ENCODE measurements around the gene UMAD1. TPM values are rescaled to one million over a fixed set of nuclear protein-coding genes. Genes with fewer than 3 reads are reported as not detected.
A peak's percentile ranks its signal among the peaks of the same experiment; 100 is the strongest.

Gene UMAD1
- total and polyA plus RNA-seq, 8 donors: 5.0 to 20.8 (median 17.2) TPM

DNA sequence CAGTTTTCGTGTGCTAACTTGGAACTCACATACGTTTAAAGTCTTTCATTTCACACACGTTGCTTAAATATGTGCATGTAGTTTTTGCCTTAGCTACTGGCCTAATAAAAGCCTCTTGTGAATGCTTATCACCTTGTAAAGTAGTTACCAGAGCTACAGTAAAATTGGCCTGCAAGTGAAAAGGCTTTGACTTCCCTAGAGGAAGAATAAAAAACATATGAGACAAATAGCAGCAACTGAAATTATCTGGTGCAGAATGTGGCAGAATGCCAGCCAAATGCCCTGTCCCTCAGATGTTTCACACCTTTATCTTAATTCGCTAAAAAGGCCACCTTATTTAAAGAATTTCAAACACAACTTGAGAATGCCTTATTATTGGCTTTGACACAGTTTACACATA, 105.9 kb downstream of the UMAD1 start:
- Histone ChIP-seq H3K36me3 (no peaks in the 10 kb centered on the region), H3K27ac (no peak overlapping the region), H3K4me1 (peaks cover 7% of the 10 kb centered on the region in 3 donors), H3K9me3 (no peaks in the 10 kb centered on the region), H3K4me3 (no peak overlapping the region), H3K27me3 (no peaks in the 10 kb centered on the region)
- intact Hi-C loops (cut with DNase I): no loop called here
- FAIRE-seq (no peak), ATAC-seq (no peak), DNase-seq (no peak)
- WGBS, 2 donors: 30 to 32% methylated on average over 4 of the region's 4 CpGs
- TF ChIP-seq, protein P1, sequence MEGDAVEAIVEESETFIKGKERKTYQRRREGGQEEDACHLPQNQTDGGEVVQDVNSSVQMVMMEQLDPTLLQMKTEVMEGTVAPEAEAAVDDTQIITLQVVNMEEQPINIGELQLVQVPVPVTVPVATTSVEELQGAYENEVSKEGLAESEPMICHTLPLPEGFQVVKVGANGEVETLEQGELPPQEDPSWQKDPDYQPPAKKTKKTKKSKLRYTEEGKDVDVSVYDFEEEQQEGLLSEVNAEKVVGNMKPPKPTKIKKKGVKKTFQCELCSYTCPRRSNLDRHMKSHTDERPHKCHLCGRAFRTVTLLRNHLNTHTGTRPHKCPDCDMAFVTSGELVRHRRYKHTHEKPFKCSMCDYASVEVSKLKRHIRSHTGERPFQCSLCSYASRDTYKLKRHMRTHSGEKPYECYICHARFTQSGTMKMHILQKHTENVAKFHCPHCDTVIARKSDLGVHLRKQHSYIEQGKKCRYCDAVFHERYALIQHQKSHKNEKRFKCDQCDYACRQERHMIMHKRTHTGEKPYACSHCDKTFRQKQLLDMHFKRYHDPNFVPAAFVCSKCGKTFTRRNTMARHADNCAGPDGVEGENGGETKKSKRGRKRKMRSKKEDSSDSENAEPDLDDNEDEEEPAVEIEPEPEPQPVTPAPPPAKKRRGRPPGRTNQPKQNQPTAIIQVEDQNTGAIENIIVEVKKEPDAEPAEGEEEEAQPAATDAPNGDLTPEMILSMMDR (IDR thresholded peaks at IDR 0.05): no peak

DNA sequence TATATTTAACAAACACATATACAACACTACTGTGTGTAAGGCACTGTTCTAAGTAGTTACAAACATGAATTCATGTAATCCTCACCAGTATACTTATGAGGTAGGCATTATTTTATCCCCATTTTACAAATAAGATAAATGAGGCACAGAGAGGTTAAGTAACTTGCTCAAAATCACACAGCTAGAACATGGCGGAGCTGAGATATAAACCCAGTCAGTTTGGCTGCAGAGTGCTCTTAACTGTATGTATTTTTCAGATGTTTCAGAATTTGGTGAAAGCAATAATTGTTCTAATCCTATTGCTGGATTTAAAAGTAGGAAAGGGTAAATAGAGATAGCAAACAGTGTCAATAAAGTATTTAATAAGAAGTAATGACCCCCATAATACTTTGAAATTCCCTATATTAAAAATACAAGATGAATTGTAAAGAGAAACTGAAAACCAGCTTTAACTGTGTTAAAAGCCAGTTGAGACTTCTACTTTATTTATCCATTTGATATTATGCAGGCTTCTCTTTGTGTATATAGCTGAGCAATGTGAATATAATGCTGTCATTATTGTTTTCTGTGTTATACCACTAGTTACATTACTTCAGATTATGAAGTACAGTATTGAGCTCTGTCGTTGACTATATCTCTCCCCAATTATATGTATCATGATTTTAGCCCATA, 110.2 kb downstream of the UMAD1 start:
- TF ChIP-seq, protein P1 (IDR thresholded peaks at IDR 0.05): no peak
- intact Hi-C loops (cut with DNase I): no loop called here
- ATAC-seq (peak in 3 of 4 donors; percentile 51 to 59 (median 53)), FAIRE-seq (peak; percentile 73), DNase-seq (no peak)
- Histone ChIP-seq H3K27ac (no peak overlapping the region), H3K4me1 (peaks cover 7 to 17% (median 11%) of the 10 kb centered on the region in 3 donors), H3K27me3 (no peaks in the 10 kb centered on the region), H3K9me3 (no peaks in the 10 kb centered on the region), H3K36me3 (no peaks in the 10 kb centered on the region), H3K4me3 (no peak overlapping the region)
- WGBS, 2 donors: 58% methylated on average over 2 of the region's 2 CpGs

DNA sequence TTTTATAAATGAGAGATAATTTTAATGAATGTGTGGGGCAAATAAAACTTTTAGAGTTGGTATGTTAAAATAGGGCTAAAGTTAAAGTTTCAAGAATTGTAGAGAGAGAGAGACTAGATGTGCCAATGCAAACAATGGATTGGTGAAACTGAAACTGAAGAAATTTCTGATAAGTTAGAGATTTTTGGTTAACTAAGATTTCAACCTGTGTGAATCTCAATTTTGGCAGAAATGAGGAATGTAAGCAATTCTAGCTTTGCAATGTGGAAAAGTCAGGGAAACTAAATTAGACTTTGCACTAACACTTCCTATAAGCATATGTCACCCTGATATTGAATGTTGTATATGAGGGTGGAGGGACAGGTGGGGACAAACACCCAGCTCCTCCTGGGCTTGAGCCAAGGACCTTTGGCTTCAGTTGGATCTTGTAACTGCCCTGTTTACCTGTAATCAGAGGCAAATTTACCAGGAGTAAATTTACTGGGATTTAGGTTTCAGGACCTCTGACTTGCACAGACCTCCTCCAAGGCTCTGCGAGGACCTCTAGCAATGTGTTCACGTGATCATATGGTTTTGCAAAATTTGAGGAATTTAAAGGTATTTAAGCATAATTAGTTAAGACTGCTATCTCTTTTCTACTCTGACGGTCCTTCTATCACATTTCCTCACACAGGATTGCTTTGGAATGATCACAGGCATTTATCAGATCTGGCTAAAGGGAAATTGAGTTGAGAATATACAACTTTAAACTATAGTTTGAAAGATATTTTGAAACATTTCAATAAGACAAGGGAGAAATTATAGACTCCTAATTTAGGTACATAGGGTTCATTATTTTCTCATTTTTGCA, 110.9 kb downstream of the UMAD1 start:
- peak; percentile 63 for FAIRE-seq
- TF ChIP-seq, protein P1 (IDR thresholded peaks at IDR 0.05): no peak
- Histone ChIP-seq H3K27ac (no peak overlapping the region), H3K27me3 (no peaks in the 10 kb centered on the region), H3K4me1 (peaks cover 7 to 17% (median 11%) of the 10 kb centered on the region in 3 donors), H3K9me3 (no peaks in the 10 kb centered on the region), H3K36me3 (no peaks in the 10 kb centered on the region), H3K4me3 (no peak overlapping the region)
- peak in 3 of 6 donors; percentile 6 to 19 (median 18) for DNase-seq
- intact Hi-C loops (cut with DNase I): no loop called here
- peak; percentile 53 to 79 (median 67) for ATAC-seq
- 30 to 44% methylated on average over 3 of the region's 3 CpGs for WGBS, 2 donors

DNA sequence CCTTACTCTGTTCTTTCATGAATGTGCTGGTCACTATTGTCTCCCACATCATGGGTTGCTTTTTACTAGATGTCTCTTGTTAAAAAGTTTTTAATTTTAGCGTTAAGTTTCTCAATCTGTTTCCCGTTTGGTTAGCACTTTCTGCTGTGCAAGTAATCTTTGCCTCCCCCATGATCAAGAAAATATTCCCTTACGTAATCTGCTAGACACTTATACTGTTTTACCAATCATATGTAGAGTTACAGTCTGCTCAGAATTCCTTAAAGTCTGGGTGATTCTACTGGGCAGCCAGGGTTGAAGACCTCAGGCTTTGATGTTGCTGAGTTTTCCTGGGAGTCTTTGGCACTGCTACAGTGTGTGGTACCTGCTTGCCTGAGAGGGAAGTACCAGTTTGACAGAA, 116.0 kb downstream of the UMAD1 start:
- no peaks in the 10 kb centered on the region for H3K27me3 ChIP-seq
- 92 to 97% methylated on average over 3 of the region's 3 CpGs for WGBS, 2 donors
- no peak for DNase-seq
- TF ChIP-seq, protein P1 (IDR thresholded peaks at IDR 0.05): no peak
- no peak for FAIRE-seq
- H3K4me1 ChIP-seq: peaks cover 0 to 9% (median 3%) of the 10 kb centered on the region in 3 donors
- H3K4me3 ChIP-seq: no peak overlapping the region
- H3K9me3 ChIP-seq: no peaks in the 10 kb centered on the region
- H3K27ac ChIP-seq: no peak overlapping the region
- H3K36me3 ChIP-seq: no peaks in the 10 kb centered on the region
- intact Hi-C loops (cut with DNase I): no loop called here
- ATAC-seq: no peak
